A673 (cell line): ENCODE data around the gene IRX1. TPM values are rescaled to one million over a fixed set of nuclear protein-coding genes. Genes with fewer than 3 reads are reported as not detected.

Experiments used
- BruUV-seq: library from RNA; stranded (reverse); fragments of 400-500 nt; replicated peaks from 2 replicates; lab custom pipeline; 2021; lab: Mats Ljungman, UMichigan
- CTCF ChIA-PET: fragments of 300-600 bp; sonication (Branson Sonifier 250); formaldehyde crosslinking; loops from one replicate; lab custom pipeline; 2022; ENCODE audit warnings: antibody characterized with exemption; lab: Charles Lee
- POLR2A ChIA-PET: fragments of 300-600 bp; sonication (Branson Sonifier 250); formaldehyde crosslinking; loops from one replicate; lab custom pipeline; 2022; ENCODE audit warnings: antibody characterized with exemption; ENCODE audit not compliant: low non-redundant PET; lab: Charles Lee
- DNase-seq: peaks from one replicate; pipeline ENCODE4 v3.0.0-alpha.2; 2015; ENCODE audit warnings: low spot score
- H3K27ac ChIP-seq: fragments of 200-600 bp; sonication (generic); 2 replicates; pipeline ENCODE4 v1.5.1; 2016; ENCODE audit warnings: mixed run types, low read depth, mild to moderate bottlenecking, mixed read lengths, antibody characterized with exemption, low read length; ENCODE audit not compliant: poor library complexity, severe bottlenecking
- H3K27me3 ChIP-seq: fragments of 200-600 bp; sonication (generic); replicated peaks from 2 replicates; pipeline ENCODE4 v1.6.1; 2017; ENCODE audit warnings: mixed run types, low read depth, mild to moderate bottlenecking, mixed read lengths, antibody characterized with exemption, low read length; ENCODE audit not compliant: insufficient read depth, poor library complexity
- H3K36me3 ChIP-seq: fragments of 200-600 bp; sonication (generic); 2 replicates; pipeline ENCODE4 v1.6.1; 2016; ENCODE audit warnings: mixed run types, mild to moderate bottlenecking, mixed read lengths, antibody characterized with exemption, low read length; ENCODE audit not compliant: insufficient read depth, poor library complexity, severe bottlenecking
- H3K4me1 ChIP-seq: fragments of 200-600 bp; sonication (generic); 2 replicates; pipeline ENCODE4 v1.6.1; 2017; ENCODE audit warnings: mixed run types, mild to moderate bottlenecking, mixed read lengths, antibody characterized with exemption, low read length; ENCODE audit not compliant: insufficient read depth, poor library complexity, severe bottlenecking
- H3K4me3 ChIP-seq: fragments of 200-600 bp; sonication (generic); 2 replicates; pipeline ENCODE4 v1.5.1; 2016; ENCODE audit warnings: low read depth, mixed run types, mild to moderate bottlenecking, mixed read lengths, low read length; ENCODE audit not compliant: poor library complexity, severe bottlenecking
- H3K9me3 ChIP-seq: fragments of 200-600 bp; sonication (generic); 2 replicates; pipeline ENCODE4 v1.6.1; 2016; ENCODE audit warnings: mixed run types, low read depth, mild to moderate bottlenecking, mixed read lengths, antibody characterized with exemption, low read length; ENCODE audit not compliant: poor library complexity, severe bottlenecking
- CTCF ChIP-seq: fragments of 300-800, 200-600 bp; sonication (generic); conservative IDR thresholded peaks from 2 replicates; pipeline ENCODE4 v1.5.1; 2017; ENCODE audit warnings: low read depth, mild to moderate bottlenecking, antibody characterized with exemption, low read length, moderate library complexity, mixed read lengths
- EZH2 ChIP-seq: fragments of 200-600 bp; sonication (generic); IDR thresholded peaks from 2 replicates; pipeline ENCODE4 v1.6.1; 2017; ENCODE audit warnings: borderline replicate concordance, low read depth, mild to moderate bottlenecking, mixed read lengths, antibody characterized with exemption, low read length; ENCODE audit not compliant: poor library complexity, severe bottlenecking
- intact Hi-C: fragments of 100-400 bp; cut with micrococcal nuclease; formaldehyde crosslinking; loops from one replicate; pipeline ENCODE4 v1.10.0; 2022; ENCODE audit not compliant: unreplicated experiment
- total RNA-seq: library from RNA; stranded (reverse); gene quantifications from 2 replicates; pipeline ENCODE4 v1.2.3, GENCODE V29; 2021

IRX1 gene
- total RNA-seq, 1 experiment from 2014 or later, result not detected

GRCh38 chr5:3594510-3595005, 1.1 kb upstream of the IRX1 start:
- Histone ChIP-seq H3K4me1 (no peaks in the 10 kb centered on the region), H3K4me3 (no peak overlapping the region), H3K36me3 (no peaks in the 10 kb centered on the region), H3K27ac (no peak overlapping the region), H3K9me3 (peaks cover 23% of the 10 kb centered on the region), H3K27me3 (no peaks in the 10 kb centered on the region)
- intact Hi-C loops, result no loop called here
- POLR2A ChIA-PET, result no interaction called here
- TF ChIP-seq EZH2 (no peak), CTCF (no peak)
- BruUV-seq, result no TSS peak
- DNase-seq, result no peak
- CTCF ChIA-PET, result no interaction called here

GRCh38 chr5:3596261-3596825, 711 bp downstream of the IRX1 start:
- no TSS peak for BruUV-seq
- CTCF ChIA-PET, result no interaction called here
- POLR2A ChIA-PET, result no interaction called here

GRCh38 chr5:3596857-3597166, 1.2 kb downstream of the IRX1 start:
- no peaks in the 10 kb centered on the region for H3K27me3 ChIP-seq
- no peak overlapping the region for H3K4me3 ChIP-seq
- POLR2A ChIA-PET, result no interaction called here
- BruUV-seq, result no TSS peak
- peaks cover 10% of the 10 kb centered on the region for H3K9me3 ChIP-seq
- H3K27ac ChIP-seq, result no peak overlapping the region
- intact Hi-C loops, result no loop called here
- DNase-seq, result no peak
- no peaks in the 10 kb centered on the region for H3K36me3 ChIP-seq
- CTCF ChIA-PET, result no interaction called here
- no peak for TF ChIP-seq CTCF
- no peaks in the 10 kb centered on the region for H3K4me1 ChIP-seq

More at GRCh38 chr5:3596261-3596825, 711 bp downstream of the IRX1 start:
- Histone ChIP-seq H3K9me3 (peaks cover 11% of the 10 kb centered on the region), H3K36me3 (no peaks in the 10 kb centered on the region), H3K4me1 (no peaks in the 10 kb centered on the region), H3K27ac (no peak overlapping the region), H3K4me3 (no peak overlapping the region), H3K27me3 (no peaks in the 10 kb centered on the region)
- no peak for TF ChIP-seq CTCF
- TF ChIP-seq EZH2, result no peak
- no peak for DNase-seq
- intact Hi-C loops, result no loop called here
